ES-I3 (cell line): ENCODE data around the gene RIPOR3.

Source experiments
- H3K36me3 ChIP-seq: 2 replicates; pipeline ENCODE4 v1.6.1; 2013; ENCODE audit warnings: mild to moderate bottlenecking, low read length, control low read depth, moderate library complexity; ENCODE audit not compliant: insufficient read depth
- H3K4me1 ChIP-seq: 2 replicates; pipeline ENCODE4 v1.6.1; 2013; ENCODE audit warnings: mild to moderate bottlenecking, control low read depth, low read length; ENCODE audit not compliant: insufficient read depth
- H3K9ac ChIP-seq: 2 replicates; pipeline ENCODE4 v1.6.1; 2013; ENCODE audit warnings: low read depth, mild to moderate bottlenecking, low read length, moderate library complexity
- H3K9me3 ChIP-seq: 2 replicates; pipeline ENCODE4 v1.6.1; 2013; ENCODE audit warnings: mild to moderate bottlenecking, low read length, moderate library complexity; ENCODE audit not compliant: control insufficient read depth, insufficient read depth

The RIPOR3 gene

DNA sequence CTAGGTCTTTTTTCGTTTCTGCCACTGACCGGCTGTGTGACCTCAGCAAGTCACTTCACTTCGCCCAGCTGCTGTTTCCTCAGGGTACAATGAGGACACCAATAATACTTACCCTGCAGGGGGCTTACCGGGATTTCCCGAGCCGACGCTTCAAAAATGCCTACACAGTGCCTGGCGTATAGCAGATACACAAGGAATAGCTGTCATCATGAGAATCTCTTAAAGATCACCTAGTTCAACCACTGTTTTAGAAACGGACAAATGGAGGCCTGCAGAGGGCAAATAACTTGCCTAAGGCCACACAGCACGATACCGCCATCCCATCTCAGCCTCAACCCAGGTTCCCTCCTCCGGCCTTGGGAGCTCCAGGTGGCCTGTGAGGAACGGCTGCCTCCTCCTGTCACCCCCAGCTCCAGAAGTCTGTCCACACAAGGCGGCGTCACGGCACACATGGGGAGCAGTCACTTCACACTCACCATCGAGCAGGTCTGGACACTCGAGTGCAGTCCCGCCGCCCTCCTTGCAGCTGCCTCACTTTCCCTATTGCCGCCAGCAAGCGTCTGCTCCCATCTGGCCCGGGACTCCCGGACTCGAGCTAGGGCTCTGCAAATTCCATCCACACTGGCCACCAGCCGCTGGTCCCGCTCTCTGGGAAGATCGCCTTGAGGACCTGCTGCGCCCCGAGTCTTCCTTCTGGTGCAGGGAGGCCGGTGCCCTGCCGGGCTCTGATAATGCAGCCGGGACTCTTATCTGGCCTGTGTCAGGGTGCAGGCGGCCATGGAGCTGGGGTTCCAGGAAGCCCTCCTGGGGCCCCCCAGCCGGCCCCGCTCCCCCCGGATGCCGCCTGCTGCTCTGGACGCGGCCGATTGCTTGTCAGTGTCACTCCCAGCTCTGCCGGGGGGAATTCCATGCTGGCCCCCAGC, at the start of gene RIPOR3:
Gene RIPOR3 (minus strand): TSS at position 893 of the 923 bp plus-strand sequence. CDS start 414 bp downstream, at position 479.
- H3K36me3 ChIP-seq = no peaks in the 10 kb centered on the region
- H3K4me1 ChIP-seq = peaks cover 36% of the 10 kb centered on the region
- H3K9ac ChIP-seq = peak within 1 kb of the TSS; percentile 40
- no peaks in the 10 kb centered on the region for H3K9me3 ChIP-seq

- Histone ChIP-seq H3K9me3 (no peaks in the 10 kb centered on the region), H3K36me3 (no peaks in the 10 kb centered on the region), H3K4me1 (peaks cover 42% of the 10 kb centered on the region), H3K9ac (no peak overlapping the region)
Measured at GRCh38 chr20:50737352-50737751, 46.0 kb upstream of the RIPOR3 start.

DNA sequence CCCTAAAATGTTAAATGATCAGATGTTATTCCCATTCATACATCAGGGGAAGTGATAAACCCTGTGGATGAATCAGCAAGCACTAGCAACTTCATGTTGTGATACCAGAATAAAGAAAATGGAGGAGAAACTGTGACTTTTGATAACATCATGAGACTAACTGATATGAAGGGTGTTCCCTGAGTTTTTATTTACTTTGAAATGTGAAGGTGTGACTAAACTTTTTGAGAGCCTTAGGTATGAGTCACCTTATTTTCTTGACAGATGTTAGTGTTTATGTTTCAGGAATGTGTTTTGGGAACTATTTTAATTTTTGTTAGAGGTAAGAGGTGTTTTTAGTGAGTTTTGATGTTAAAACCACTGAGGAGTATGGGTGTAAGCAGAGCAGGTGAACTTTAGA, 44.5 kb upstream of the RIPOR3 start:
- Histone ChIP-seq H3K9me3 (no peaks in the 10 kb centered on the region), H3K4me1 (peaks cover 42% of the 10 kb centered on the region), H3K36me3 (no peaks in the 10 kb centered on the region), H3K9ac (no peak overlapping the region)

DNA sequence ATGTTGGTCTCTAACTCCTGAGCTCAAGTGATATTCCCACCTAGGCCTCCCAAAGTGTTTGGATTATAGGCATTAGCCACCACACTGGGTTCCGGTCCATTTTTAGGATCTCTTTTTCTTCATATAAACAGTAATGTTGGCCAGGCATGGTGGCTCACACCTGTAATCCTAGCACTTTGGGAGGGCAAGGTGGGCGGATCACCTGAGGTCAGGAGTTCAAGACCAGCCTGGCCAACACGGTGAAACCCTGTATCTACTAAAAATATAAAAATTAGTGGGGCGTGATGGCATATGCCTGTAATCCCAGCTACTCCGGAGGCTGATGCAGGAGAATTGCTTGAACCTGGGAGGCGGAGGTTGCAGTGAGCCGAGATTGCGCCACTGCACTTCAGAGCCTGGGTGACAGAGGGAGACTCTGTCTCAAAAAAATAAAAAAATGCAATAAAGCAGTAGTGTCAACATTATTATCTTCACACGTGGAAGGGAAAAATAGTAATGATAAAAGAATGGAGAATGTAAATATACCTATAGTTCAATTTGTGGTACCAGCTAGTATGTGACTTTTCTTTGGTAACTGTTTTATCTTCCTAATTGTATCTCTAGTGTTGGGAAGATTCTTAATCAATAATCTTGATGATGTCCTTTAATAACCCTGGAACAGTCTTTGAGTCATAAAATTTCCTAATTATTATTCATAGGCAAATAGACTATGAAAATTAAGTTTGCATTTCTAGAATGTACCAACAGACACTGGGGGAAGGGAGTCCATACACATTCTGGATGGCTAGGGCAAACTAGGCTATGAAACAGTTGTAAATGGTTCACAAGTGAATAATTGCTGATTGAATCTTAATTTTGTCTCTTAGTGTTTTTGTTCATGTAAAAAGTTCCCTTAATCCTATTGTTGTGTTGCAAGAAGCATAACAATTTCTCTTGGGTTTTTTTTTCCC, 43.7 kb upstream of the RIPOR3 start:
- Histone ChIP-seq H3K36me3 (no peaks in the 10 kb centered on the region), H3K9me3 (no peaks in the 10 kb centered on the region), H3K4me1 (peaks cover 38% of the 10 kb centered on the region), H3K9ac (no peak overlapping the region)

DNA sequence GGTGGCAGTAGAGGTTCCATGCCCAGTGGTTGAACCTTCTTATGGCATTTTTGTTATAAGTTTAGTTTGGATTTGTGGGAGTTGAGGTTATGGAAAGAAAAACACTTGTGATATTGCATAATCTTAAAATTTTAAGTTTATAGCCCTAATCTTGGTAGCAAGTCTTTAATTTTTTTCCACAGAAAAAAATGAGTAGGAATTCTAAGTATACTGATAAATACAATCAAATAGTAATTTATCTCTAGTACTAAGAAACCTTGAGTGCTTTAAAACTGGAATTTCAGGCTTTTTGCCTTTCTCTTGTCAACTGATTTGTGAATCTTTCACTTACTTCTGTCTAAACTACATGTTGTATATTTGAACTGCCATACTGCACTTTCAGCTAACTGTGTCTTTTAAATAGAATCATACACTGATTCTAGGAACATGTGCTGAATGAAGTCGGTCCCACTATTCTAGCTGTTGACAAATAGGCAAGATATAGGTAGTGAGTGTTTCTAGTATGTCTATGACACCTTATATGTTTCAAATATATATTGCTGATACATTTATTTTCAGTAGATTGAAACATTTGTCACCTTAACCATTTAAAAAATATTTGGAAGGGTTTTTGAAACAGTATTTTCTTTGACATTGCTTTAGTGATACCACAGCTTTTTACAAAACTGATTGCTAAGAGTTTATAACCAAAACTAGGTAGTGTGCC, 42.5 kb upstream of the RIPOR3 start:
- H3K4me1 ChIP-seq = peaks cover 40% of the 10 kb centered on the region
- H3K9ac ChIP-seq = peak overlapping the region; percentile 59; the same call in 1 of the 2 replicates
- H3K36me3 ChIP-seq = no peaks in the 10 kb centered on the region
- H3K9me3 ChIP-seq = no peaks in the 10 kb centered on the region

- Histone ChIP-seq H3K4me1 (peaks cover 28% of the 10 kb centered on the region), H3K9ac (peak overlapping the region; percentile 59), H3K9me3 (no peaks in the 10 kb centered on the region), H3K36me3 (no peaks in the 10 kb centered on the region)
Measured at GRCh38 chr20:50731930-50732690, 40.8 kb upstream of the RIPOR3 start.

DNA sequence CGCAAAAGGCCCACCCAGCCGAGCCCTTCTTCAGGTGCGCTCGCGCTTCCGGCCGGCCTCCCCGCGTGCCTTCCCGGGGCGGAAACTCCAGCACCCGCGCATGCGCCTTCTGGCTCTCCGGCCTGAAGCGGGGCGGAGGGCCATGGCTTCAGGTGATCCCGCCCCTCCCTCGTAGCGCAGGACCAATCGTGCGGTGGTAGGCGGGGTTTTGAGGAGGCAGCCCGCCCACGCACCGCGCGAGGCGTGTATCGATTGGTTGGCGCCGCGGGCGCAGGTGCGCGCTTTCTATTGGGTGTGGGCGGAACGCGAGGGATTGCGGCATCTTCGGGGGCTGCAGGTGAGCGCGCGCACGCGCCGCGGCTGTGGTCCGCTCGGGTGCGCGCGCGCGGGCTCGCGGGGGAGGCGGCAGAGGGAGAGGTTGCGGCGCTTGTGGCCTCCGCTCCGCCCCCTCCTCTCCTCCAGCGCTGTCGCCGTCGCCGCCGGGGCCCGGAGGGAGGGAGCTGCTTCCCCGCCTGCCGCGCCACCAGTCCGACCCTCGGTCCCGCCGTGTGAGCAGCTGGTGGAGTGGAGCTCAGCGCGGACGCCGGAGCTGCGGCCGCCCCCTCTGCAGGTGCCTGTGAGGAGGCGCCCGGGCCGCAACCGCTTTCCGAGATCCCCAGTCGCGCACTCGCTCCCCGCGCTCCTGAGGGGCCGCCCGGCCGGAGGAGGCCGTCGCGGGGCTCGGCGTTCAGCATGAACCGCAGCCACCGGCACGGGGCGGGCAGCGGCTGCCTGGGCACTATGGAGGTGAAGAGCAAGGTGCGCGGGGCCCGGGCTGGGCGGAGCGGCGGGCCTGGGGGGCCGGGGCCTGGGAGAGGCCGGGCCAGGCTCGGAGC, 40.0 kb upstream of the RIPOR3 start, which contains the start of gene PARD6B:
Gene PARD6B (plus strand): TSS at position 526 of the 875 bp plus-strand sequence. CDS start 207 bp downstream, at position 733.
- H3K36me3 ChIP-seq = no peaks in the 10 kb centered on the region
- H3K4me1 ChIP-seq = peaks cover 26% of the 10 kb centered on the region

GRCh38 chr20:50730765-50731054, 39.4 kb upstream of the RIPOR3 start:
- Histone ChIP-seq H3K9me3 (no peaks in the 10 kb centered on the region), H3K36me3 (no peaks in the 10 kb centered on the region), H3K4me1 (peaks cover 24% of the 10 kb centered on the region), H3K9ac (peak overlapping the region; percentile 70)

More for the DNA sequence above, 40.0 kb upstream of the RIPOR3 start, which contains the start of gene PARD6B:
- Histone ChIP-seq H3K9ac (peak within 1 kb of the TSS; percentile 70), H3K9me3 (no peaks in the 10 kb centered on the region)

DNA sequence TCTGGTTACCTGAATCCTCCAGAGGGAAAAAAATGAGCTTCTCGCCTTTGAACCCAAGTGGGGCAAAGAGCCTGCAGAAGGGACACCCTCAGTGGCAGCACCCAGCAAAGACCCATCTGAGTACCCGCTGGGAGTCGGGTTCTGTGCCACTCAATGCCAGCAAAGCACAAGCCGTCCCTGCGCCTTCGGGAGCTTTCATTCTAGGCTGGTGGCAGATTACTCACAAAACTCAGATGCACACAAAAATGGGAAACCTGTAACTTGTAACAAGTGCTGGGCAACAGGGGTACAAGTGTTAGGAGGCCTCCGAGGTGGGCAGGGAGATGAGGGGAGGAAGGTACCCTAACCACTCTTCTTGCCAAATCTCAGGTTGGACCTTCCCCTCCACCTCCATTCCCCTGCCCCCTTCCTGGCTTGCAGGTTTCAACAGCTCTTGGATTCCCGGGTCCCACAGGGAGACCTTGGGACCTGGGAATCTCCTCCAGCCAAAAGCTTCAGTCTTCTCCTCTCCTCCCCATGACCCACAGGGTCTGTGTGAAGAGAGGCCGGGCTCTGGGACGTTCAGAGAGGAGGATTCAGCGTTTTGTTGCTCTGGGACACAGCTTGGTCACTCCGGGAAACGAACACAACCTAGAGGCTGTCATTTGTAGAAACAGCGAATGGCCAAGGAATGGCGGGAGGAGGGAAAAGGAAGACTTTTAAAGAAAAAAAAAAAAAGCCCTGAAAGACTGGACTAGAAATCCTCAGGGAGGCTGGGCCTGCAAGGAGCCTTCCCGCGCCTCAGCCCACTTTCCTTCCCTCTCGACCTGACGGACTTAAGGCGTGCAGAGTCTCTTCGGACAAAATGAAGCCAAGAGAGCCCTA, 38.8 kb upstream of the RIPOR3 start:
- H3K9me3 ChIP-seq = no peaks in the 10 kb centered on the region
- H3K9ac ChIP-seq = peak overlapping the region; percentile 70
- peaks cover 28% of the 10 kb centered on the region for H3K4me1 ChIP-seq
- H3K36me3 ChIP-seq = no peaks in the 10 kb centered on the region

GRCh38 chr20:50728981-50729874, 37.9 kb upstream of the RIPOR3 start:
- H3K36me3 ChIP-seq = no peaks in the 10 kb centered on the region
- H3K4me1 ChIP-seq = peaks cover 36% of the 10 kb centered on the region
- no peaks in the 10 kb centered on the region for H3K9me3 ChIP-seq
- no peak overlapping the region for H3K9ac ChIP-seq

DNA sequence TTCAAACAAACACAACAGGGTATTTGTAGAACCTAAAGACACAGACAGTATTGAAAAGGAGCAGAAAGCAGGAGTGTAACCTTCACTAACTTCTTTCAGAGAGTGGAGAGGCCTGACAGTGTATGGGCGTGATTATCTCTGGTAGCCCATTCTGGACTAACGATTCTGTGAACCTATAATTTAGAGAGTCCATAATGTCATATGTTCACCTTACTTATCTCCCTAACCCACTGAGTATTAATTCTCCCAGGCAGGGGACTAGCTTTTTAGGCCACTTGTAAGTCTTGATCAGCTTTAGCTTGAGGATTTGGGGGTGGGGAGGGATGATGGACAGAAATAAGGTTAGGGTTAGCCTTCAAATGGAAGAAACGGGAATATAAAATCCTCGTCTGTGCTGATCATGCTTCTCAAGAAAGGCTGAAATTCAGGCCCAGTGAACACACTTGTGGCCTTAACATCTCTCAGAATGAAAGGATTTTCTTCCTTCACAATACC, 37.2 kb upstream of the RIPOR3 start:
- Histone ChIP-seq H3K36me3 (no peaks in the 10 kb centered on the region), H3K9me3 (no peaks in the 10 kb centered on the region), H3K9ac (no peak overlapping the region), H3K4me1 (peaks cover 36% of the 10 kb centered on the region)
